Measurements from ENCODE around the gene NOP10. TPM values are rescaled to one million over a fixed set of nuclear protein-coding genes. Genes with fewer than 3 reads are reported as not detected.

The NOP10 gene
- total RNA-seq, 1 experiment from 2014 or later, result 235 TPM

DNA sequence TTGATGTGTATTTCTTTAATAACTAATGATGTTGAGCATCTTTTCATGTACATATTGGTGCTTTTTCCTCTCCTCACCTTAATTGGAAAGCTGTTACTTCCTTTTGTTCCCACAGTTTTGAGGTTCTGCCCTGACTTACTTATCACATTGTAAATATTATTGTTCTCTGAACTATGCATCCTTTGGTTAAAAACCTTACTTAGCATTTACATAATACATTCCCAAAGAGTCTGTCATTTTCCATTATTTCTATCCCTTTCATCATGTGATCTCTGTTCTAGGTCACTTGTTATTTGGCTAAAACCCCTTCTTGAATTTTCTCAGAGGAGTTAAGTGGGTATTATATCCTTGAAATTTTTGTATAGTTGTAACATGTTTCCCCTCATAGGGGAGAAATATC, 38.3 kb downstream of the NOP10 start:
- Histone ChIP-seq H3K27me3 (ENCODE audit: insufficient read depth, low read length) (no peaks in the 10 kb centered on the region), H3K27ac (ENCODE audit: insufficient read length, low read depth, low read length) (no peak overlapping the region), H3K56ac (ENCODE audit: insufficient read length, low read depth, low read length) (no peak overlapping the region), H4K91ac (ENCODE audit: insufficient read length, low read depth, low read length) (no peak overlapping the region), H2BK15ac (ENCODE audit: low read depth, low read length) (no peak overlapping the region), H2BK20ac (ENCODE audit: low read depth, low read length, poor library complexity, severe bottlenecking) (no peak overlapping the region), H3K23me2 (ENCODE audit: insufficient read length, low read depth, low read length, poor library complexity, severe bottlenecking) (no peaks in the 10 kb centered on the region), H3K14ac (ENCODE audit: insufficient read depth, low read length) (no peak overlapping the region), H2BK120ac (ENCODE audit: low read depth, low read length, poor library complexity, severe bottlenecking) (no peak overlapping the region), H3T11ph (ENCODE audit: low read length) (no peak overlapping the region), H3K9me3 (ENCODE audit: control insufficient read depth, low read depth, low read length) (no peaks in the 10 kb centered on the region), H3K4me1 (ENCODE audit: insufficient read depth, low read length) (no peaks in the 10 kb centered on the region), H3K79me1 (ENCODE audit: insufficient read depth, low read depth, low read length, poor library complexity, severe bottlenecking) (no peaks in the 10 kb centered on the region), H3K79me2 (ENCODE audit: insufficient read depth, low read length) (no peaks in the 10 kb centered on the region), H3K4me2 (ENCODE audit: insufficient read depth, insufficient read length, low read length) (no peak overlapping the region), H2BK12ac (ENCODE audit: insufficient read length, low read depth, low read length) (no peak overlapping the region), H4K20me1 (ENCODE audit: control insufficient read depth, insufficient read depth, insufficient read length) (no peaks in the 10 kb centered on the region), H3K9ac (ENCODE audit: extremely low read depth, insufficient read length, low read length) (no peak overlapping the region), H2BK5ac (ENCODE audit: insufficient read length, low read length) (no peak overlapping the region), H3K4ac (ENCODE audit: low read depth, low read length) (no peak overlapping the region), H2AFZ (ENCODE audit: low read length) (no peak overlapping the region), H2AK5ac (ENCODE audit: insufficient read length, low read length) (no peak overlapping the region), H4K5ac (ENCODE audit: insufficient read length, low read depth, low read length) (no peak overlapping the region), H3K23ac (ENCODE audit: insufficient read length, low read depth, low read length) (no peak overlapping the region), H4K8ac (replicated peaks; ENCODE audit: insufficient read length, low read depth, low read length) (no peak overlapping the region), H3K18ac (ENCODE audit: insufficient read length, low read depth, low read length) (no peak overlapping the region)
- H3K27ac Mint-ChIP-seq, result no peak overlapping the region
- peaks cover 2% of the 10 kb centered on the region in 2 experiments; a peak in 2 of 4 replicates for H3K4me1 Mint-ChIP-seq
- H3K36me3 Mint-ChIP-seq (ENCODE audit: insufficient read depth in 1 of 3, low read depth in 3 of 3), result 0 out of 7 replicates have a peak, but pooled peaks cover 0 to 1% (median 0%) of the 10 kb centered on the region in 3 experiments
- no peaks in the 10 kb centered on the region for H3K27me3 Mint-ChIP-seq (ENCODE audit: low read depth)
- no peak for TF ChIP-seq CTCF (conservative IDR thresholded peaks at IDR 0.05)
- DNase-seq, result no peak
- peaks cover 0 to 2% of the 10 kb centered on the region in 2 experiments; a peak in 1 of 5 replicates for H3K9me3 Mint-ChIP-seq
- no peak overlapping the region for H3K4me3 Mint-ChIP-seq
